Measurements from ENCODE around the gene MYH7.

Gene MYH7

GRCh38 chr14:23445773-23446172 is 10.3 kb upstream of the MYH7 start:
- H3K27me3 ChIP-seq (ENCODE audit: insufficient read depth, low read depth): no peaks in the 10 kb centered on the region
- H3K4me2 ChIP-seq: no peak overlapping the region

GRCh38 chr14:23444314-23444713 is 8.9 kb upstream of the MYH7 start:
- Histone ChIP-seq H3K27me3 (ENCODE audit: insufficient read depth, low read depth) (no peaks in the 10 kb centered on the region), H3K27ac (no peak overlapping the region), H2AFZ (ENCODE audit: low read depth) (no peak overlapping the region), H3K4me2 (no peak overlapping the region), H3K4me1 (ENCODE audit: low read depth, poor library complexity, severe bottlenecking) (no peaks in the 10 kb centered on the region), H3K9ac (no peak overlapping the region), H4K20me1 (ENCODE audit: insufficient read depth) (no peaks in the 10 kb centered on the region), H3K36me3 (ENCODE audit: insufficient read depth) (no peaks in the 10 kb centered on the region), H3K4me3 (IDR thresholded peaks at IDR 0.05; ENCODE audit: insufficient read depth, low read depth, low read length) (no peak overlapping the region), H3K79me2 (ENCODE audit: insufficient read depth, low read depth) (no peaks in the 10 kb centered on the region)
- TF ChIP-seq CTCF (conservative IDR thresholded peaks at IDR 0.05; ENCODE audit: low read depth, low read length): no peak

More at GRCh38 chr14:23445773-23446172, 10.3 kb upstream of the MYH7 start:
- H3K36me3 ChIP-seq (ENCODE audit: insufficient read depth): no peaks in the 10 kb centered on the region
- H2AFZ ChIP-seq (ENCODE audit: low read depth): no peak overlapping the region
- H3K9ac ChIP-seq: no peak overlapping the region
- TF ChIP-seq CTCF (conservative IDR thresholded peaks at IDR 0.05; ENCODE audit: low read depth, low read length): no peak
- H3K4me3 ChIP-seq (IDR thresholded peaks at IDR 0.05; ENCODE audit: insufficient read depth, low read depth, low read length): no peak overlapping the region
- no peak overlapping the region for H3K27ac ChIP-seq
- no peaks in the 10 kb centered on the region for H3K79me2 ChIP-seq (ENCODE audit: insufficient read depth, low read depth)
- no peaks in the 10 kb centered on the region for H4K20me1 ChIP-seq (ENCODE audit: insufficient read depth)
- no peaks in the 10 kb centered on the region for H3K4me1 ChIP-seq (ENCODE audit: low read depth, poor library complexity, severe bottlenecking)

GRCh38 chr14:23443881-23444280 is 8.4 kb upstream of the MYH7 start:
- H3K4me1 ChIP-seq (ENCODE audit: low read depth, poor library complexity, severe bottlenecking): no peaks in the 10 kb centered on the region
- no peaks in the 10 kb centered on the region for H4K20me1 ChIP-seq (ENCODE audit: insufficient read depth)
- no peak overlapping the region for H3K9ac ChIP-seq
- no peak for TF ChIP-seq CTCF (conservative IDR thresholded peaks at IDR 0.05; ENCODE audit: low read depth, low read length)
- no peak overlapping the region for H3K27ac ChIP-seq
- H3K79me2 ChIP-seq (ENCODE audit: insufficient read depth, low read depth): no peaks in the 10 kb centered on the region
- H3K4me3 ChIP-seq (IDR thresholded peaks at IDR 0.05; ENCODE audit: insufficient read depth, low read depth, low read length): no peak overlapping the region
- no peak overlapping the region for H3K4me2 ChIP-seq
- H2AFZ ChIP-seq (ENCODE audit: low read depth): no peak overlapping the region
- no peaks in the 10 kb centered on the region for H3K27me3 ChIP-seq (ENCODE audit: insufficient read depth, low read depth)
- no peaks in the 10 kb centered on the region for H3K36me3 ChIP-seq (ENCODE audit: insufficient read depth)

- no peak overlapping the region for H3K4me2 ChIP-seq
- no peaks in the 10 kb centered on the region for H3K4me1 ChIP-seq (ENCODE audit: low read depth, poor library complexity, severe bottlenecking)
- no peaks in the 10 kb centered on the region for H3K79me2 ChIP-seq (ENCODE audit: insufficient read depth, low read depth)
- no peak overlapping the region for H2AFZ ChIP-seq (ENCODE audit: low read depth)
- no peak overlapping the region for H3K27ac ChIP-seq
- no peaks in the 10 kb centered on the region for H4K20me1 ChIP-seq (ENCODE audit: insufficient read depth)
- no peak overlapping the region for H3K4me3 ChIP-seq (IDR thresholded peaks at IDR 0.05; ENCODE audit: insufficient read depth, low read depth, low read length)
- no peak overlapping the region for H3K9ac ChIP-seq
- H3K27me3 ChIP-seq (ENCODE audit: insufficient read depth, low read depth): no peaks in the 10 kb centered on the region
- H3K36me3 ChIP-seq (ENCODE audit: insufficient read depth): no peaks in the 10 kb centered on the region
- no peak for TF ChIP-seq CTCF (conservative IDR thresholded peaks at IDR 0.05; ENCODE audit: low read depth, low read length)
These were observed 8.0 kb upstream of the MYH7 start for GRCh38 chr14:23443411-23443812.
